ENCODE measurements around the gene CYP3A7. TPM values are rescaled to one million over a fixed set of nuclear protein-coding genes. Genes with fewer than 3 reads are reported as not detected.

Gene CYP3A7
- total and polyA plus RNA-seq, 2 of the 13 experiments (the other 11 are each of a cell fraction or from before 2014, with no cell fraction given) = 5.8 to 6.4 TPM

DNA sequence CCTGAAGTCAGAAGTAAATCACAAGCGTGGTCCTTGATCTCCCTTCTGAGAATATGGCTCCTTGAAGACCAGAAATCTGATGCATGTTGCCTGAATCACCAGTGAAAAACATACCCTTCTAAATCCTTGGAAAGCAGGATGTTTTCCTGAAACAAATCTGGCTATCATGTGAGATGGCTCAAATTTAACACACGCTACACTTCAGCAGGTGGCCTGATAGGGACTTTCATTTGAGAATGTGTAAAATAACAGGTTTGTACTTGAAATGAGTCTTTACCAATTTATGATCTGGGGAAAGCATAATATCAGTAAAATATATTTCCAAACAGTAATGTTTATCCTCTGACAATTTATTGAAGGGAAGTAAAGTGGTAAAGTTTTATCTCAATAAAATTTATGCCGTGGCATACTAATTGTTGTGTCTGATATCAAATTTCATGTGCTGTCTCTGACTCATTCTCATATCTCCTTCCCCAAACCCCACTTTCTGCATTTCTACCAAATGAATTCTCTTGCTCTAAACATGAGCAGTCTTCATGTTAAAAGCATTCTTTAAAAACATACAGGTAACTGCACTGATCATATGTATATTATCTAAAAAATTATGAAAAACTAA is 31.6 kb upstream of the CYP3A7 start (continued):
- no peak for TF ChIP-seq ZBTB40 (IDR thresholded peaks at IDR 0.05)
- no peak for TF ChIP-seq ZBTB40 (CRISPR knock-in tag; IDR thresholded peaks at IDR 0.05)
- no peak for TF ChIP-seq GTF2F1 (IDR thresholded peaks at IDR 0.05; ENCODE audit: low read length)
- TF ChIP-seq PCBP2 (optimal IDR thresholded peaks at IDR 0.05; ENCODE audit: low read depth, low read length, poor library complexity, severe bottlenecking) = no peak
- TF ChIP-seq KAT2B (IDR thresholded peaks at IDR 0.05; ENCODE audit: borderline replicate concordance, low read depth, low read length) = no peak
- TF ChIP-seq GABPB1 (CRISPR knock-in tag; IDR thresholded peaks at IDR 0.05) = no peak
- no peak for TF ChIP-seq ZNF224 (CRISPR knock-in tag; IDR thresholded peaks at IDR 0.05)
